Ureter (tissue), 1 donor: ENCODE measurements around the gene CCDC158. TPM values are rescaled to one million over a fixed set of nuclear protein-coding genes. Genes with fewer than 3 reads are reported as not detected.
"Not testable (repeated sequence)": the region's sequence is repeated elsewhere in the genome, so short reads cannot be mapped to it uniquely, and the experiment has no call there.

Experiments
- DNase-seq: peaks from one replicate; pipeline ENCODE4 v3.0.0-alpha.2; 2020; ENCODE audit warnings: low spot score
- total RNA-seq: library from RNA; stranded (reverse); gene quantifications from one replicate; pipeline ENCODE4 v1.2.4, GENCODE V29; 2023
- donor health status: DM: yes; HTN: yes; CAD: no.

The CCDC158 gene
- total RNA-seq, 1 donor from 2014 or later: 1.7 TPM

DNA sequence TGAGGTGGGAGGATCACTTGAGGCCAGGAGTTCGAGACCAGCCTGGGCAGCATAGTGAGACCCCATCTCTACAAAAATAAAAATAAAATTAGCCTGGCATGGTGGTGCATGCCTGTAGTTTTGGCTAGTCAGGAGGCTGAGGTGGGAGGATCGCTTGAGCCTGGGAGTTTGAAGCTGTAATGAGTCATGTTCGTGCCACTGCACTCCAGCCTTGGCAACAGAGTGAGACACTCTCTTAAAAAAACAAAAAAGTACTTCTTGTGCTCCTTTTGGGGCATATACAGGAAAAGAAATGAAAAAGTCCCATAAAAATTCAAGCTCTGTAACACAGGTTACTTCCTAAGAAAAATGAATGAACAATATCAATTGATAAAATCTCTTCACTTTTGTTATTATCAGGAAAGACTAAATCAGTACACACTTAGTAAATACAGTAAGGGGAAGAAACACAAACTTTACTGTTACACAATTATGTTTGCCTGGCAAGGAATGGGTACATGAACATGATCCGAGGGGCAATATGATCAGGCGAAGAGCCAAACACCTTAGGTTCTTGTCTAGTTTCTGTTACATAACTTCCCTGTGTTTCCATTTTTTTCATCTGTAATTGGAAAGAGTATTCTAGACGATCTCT, 46.9 kb downstream of the CCDC158 start:
- no peak for DNase-seq

DNA sequence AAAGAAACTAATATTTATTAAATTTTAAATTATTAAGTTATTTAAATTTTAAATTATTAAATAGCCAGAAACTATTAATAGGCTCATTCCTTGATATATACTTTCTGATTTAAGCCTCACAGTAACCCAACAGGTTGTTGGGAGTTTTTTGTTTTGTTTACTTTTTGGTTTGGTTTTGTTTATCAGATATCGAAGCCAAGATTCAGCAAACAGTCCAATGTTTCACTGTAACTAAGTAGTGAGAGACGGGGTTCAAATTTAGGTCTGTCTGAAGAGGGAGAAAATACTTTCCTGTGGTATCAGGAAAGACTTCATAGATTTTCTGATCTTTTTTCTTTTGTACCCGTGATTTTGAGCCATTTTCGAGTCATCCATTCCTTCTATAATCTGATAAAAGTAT, 54.2 kb downstream of the CCDC158 start:
- DNase-seq: no peak

DNA sequence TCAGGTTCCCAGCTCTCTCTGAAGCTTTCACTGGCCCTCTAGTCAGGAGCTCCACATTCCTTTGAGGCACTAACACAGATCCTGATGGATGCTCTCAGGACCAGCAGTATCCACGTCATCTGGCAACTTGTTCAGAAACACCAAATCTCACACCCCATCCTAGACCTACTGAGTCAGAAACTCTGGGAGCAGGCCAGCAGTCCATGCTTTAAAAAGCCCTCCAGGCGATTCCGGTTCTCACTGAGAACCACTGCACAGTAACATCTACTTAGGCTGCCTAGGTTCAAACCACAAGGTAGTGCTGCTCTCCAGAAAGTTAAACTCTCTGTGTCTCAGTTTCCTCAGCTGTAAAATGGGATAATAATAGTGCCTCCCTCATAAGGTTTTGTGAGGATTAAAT, 55.3 kb downstream of the CCDC158 start:
- no peak for DNase-seq

DNA sequence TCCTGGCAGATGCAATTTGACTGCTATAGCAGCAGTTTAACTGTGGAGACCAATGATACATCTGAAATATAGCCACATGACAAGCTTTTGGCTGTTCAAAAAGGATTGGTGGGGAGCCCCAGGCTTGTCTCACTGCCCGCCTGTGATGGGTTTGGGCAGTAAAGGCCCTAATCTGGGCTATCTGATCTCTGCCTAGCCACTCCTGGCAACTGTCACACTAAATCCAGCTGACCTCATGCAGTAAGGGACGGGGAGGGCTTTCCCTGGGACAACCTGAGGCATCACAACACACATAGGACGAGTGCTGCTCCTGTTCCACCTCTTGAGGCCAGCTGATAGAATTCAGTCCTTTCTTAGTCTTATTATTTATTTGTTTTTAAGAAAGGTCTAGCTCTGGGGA, 56.2 kb downstream of the CCDC158 start:
- no peak for DNase-seq

DNA sequence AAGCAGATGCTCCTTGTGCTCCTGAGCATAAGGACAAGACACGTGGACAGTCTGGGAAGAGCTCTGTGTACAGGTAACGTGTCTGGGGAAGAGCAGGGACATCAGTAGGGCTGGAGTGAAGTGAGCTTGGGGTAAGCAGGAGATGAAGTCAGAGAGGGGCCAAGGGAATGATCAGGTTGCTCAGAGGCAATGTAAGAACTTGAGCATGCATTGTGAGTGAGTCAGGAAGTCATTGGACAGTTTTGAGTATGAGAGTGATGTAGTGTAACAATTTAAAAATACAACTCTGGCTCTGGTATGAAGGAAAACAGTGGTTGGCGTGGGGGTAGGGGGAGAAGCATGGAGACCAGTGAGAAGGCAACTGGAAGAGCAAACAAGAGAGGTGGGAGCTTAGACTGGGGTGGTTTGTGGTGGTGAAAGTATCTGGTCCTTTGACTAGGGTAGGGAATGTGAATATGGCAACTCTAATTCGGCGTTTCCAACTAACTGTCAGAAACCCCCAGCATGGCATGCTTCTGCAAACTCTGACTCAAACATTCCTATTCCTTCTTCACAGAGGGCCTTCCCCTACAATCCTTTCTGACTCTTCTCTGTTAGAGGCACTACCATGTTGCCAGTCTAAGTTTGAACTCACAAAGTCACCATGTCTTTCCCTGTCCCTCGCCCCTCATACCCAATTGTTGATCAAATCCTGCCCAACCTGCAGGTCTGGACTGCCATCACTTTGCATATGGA, 57.2 kb downstream of the CCDC158 start:
- no peak for DNase-seq

DNA sequence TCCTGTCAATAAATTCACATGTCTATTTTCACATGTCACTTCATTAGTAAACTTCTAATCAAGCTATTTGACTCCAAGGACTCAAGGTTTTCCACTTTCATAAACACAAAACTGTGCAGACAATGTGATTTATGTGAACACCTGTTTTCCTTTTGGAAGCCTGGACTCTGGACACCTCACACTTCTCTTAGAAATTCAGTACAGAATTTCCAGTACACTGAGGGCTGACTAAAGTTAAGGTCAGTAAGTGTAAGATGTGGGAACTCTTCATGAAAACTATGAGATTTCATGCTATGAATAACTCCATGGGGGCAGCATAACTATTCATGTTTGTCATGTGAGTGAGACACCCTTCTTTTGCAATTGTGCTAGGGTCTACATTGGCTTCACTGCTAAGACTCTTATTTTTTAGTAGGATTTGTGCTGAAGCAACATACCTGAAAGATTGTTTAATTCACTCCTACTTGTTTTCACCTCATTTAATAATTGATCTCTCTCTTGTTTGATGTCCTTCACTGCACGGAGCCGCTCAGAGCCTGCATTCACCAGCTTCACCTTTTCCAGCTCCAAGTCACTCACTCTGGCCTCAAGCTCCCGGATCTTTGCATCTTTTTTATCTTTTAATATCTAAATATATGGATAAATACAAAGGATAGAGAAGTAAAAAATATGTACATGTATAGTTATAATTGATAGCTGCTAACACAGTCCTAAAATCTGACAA, 59.1 kb downstream of the CCDC158 start:
- DNase-seq: no peak

DNA sequence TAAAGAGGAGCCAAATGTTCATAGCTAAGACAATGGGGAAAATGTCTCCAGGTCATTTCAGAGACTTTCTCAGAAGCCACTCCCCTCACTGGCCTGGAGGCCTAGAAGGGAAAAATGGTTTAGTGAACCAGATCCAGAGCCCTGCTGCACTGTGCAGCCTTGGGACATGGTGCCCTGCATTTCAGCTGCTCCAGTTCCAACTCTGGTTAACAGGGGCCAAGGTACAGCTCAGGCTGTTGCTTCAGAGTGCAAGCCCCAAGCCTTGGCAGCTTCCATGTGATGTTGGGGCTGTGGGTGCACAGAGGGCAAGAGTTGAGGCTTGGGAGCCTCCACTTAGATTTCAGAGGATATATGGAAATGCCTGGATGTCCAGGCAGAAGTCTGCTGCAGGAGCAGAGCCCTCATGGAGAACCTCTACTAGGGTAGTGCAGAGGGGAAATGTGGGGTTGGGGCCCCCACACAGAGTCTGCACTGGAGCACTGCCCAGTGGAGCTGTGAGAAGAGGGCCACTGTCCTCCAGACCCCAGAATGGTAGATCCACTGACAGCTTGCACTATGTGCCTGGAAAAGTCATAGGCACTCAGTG, 61.0 kb downstream of the CCDC158 start:
- DNase-seq: not testable (repeated sequence)

DNA sequence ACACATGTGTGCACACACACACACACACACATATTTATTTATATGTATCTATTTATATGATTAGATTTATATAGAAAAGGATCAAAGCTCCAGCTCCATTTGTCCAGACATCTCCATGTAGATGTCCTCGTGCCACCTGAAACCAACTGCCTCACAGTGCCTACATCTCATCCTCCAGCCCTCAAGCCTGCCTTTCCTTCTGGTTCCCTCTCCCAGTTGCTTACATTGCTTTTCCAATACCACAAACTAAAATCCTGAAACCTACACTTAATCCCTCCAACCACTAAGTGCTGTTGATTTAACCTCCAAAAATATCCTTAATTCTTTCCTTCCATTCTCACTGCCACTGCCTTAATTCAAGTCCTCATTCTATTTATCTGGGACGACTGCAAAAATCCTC, 63.0 kb downstream of the CCDC158 start:
- no peak for DNase-seq

DNA sequence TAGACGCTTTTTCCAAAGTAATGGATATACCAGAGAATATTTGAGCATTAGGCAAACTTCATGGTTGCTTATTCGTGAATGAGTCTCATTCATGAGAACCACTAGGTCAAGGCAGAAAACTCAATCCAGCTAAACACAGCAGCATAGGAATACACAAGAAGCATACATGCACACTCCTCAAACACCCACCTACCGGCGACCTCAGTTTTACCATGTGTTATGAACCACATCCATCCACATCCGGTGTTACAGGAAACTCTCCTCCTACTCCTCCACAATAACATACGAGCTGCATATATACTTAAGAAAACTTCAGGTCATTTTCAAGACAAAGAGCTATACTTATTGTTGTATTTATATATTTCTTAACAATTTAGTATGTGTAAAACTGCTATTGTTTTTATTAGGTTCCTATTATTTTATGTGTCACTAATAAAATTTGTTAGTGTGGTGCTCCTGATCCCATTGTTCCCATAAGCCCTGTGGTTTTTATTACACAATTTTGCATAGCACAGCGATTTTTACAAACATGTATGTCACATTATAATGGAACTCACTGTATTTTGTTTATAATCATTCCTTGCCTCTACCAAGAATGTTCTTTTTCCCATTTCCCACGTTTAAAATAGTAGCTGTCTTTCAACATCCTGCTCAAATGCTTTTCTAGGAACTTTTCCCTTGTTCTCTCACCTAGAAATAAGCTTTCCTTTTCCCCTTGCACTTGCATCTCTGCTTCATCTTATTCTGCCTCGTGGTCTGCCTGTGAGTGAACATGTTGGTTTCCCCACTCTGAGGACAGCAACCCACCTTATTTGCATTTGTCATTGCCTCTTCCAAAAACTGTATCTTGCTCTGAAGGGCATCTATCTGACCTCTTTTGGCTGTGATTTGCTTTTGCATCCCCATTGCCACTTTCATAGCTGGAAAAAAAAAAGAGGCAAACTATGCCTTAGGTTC, 66.1 kb downstream of the CCDC158 start:
- no peak for DNase-seq

DNA sequence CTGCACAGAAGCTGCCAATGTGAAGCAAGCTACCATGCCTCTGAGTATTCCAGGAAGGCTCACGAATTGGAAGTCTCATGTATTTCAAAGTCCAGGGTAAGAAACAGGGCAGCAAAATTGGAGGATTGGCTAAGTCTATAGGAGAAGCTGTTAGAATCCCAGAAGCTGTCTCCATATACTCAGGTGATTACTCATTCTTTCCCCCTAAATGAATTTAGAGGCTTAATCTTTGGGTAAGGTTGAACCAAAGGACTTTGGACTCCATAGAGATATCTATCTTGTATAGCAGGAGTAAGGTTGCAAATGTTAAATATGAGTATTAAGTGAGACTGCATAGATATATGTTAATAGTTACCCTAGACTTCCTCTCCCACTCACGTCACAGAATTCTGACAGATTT, 78.1 kb downstream of the CCDC158 start:
- no peak for DNase-seq

DNA sequence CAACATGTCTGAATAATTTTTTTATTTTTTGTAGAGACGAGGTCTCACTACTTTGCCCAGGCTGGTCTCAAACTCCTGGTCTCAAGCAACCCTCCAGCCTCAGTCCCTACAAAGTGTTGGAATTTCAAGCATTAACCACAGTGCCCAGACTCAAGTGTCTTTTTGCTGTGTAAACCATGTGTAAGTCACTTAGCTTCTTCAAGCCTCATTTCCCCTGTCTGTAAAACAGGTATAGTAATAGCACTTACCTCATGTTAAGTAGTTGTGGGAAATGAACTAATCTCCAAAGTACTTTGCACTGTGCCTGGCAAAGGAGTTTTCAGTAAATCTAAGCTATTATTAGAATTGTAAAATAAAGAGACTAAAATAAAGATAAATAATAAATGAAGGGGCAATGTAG, 78.8 kb downstream of the CCDC158 start:
- no peak for DNase-seq

DNA sequence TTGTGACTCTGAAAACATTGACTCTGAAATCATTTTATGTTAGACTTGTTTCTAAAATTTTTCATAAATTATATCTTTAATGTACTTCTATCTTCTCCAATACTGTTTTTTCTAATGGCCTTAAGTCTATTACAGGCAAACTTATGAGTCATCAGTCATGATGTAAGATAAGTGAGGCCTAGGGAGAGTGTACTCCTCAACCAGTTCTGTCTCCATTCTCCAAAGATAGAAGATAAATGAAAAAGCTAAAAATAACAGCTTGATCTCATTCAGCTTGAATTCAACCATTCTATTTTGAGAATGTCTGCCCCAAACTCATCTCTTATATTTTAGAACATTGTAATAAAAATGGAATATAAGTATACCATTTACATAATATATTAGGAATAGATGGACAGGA, 79.9 kb downstream of the CCDC158 start:
- DNase-seq: no peak

DNA sequence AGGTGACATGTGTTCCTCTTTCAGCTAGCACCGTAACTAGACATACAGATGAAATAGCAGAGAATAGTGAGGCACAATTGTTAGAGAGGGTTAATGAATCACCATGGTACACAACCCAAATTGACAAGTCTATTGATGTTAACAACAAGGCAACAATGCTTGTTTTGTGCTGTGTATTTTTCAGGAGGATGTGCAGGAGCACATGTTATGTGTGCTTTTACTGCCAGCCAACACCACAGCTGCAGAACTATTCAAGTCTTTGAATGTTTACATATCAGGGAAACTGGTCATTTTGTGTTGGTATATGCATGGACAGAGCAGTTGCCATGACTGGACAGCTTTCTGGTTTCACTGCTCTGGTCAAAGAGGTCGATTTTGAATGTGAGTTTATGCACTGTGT, 81.6 kb downstream of the CCDC158 start:
- no peak for DNase-seq

DNA sequence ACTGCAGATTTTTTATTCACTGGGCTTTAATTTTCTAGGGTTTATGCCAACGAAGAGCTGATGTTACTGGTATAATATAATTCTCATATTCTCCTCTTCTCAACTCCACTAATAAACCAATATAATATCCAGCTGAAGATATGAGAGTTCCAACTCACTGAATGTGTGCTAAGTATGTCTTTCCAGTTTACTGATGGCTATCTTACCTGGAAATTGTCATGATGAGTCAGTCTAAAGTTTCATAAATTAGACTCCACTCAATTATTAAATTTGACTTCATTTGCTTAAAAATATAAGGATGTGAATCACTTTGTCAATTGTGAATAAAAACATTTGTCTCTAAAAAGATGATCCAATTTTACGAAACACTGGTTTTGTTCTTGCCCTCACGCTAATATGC, 86.1 kb downstream of the CCDC158 start:
- no peak for DNase-seq

DNA sequence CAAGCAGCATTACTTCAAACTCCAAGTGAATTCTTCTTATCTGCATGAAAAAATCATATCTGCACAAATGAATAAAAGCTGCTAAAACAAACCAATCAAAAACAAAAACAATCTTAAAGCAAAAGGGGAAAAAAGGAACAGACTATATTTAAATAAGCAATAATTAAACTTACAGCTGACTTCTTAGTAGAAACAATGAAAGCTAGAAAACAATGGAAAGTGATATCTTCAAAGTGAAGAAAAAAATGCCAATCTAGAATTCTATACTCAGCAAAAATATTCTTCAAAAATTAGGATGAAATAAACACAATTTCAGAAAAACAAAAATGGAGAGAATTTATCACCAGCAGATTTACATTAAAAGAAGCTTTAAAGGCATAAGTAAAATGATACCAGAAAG, 94.4 kb downstream of the CCDC158 start:
- DNase-seq: no peak

DNA sequence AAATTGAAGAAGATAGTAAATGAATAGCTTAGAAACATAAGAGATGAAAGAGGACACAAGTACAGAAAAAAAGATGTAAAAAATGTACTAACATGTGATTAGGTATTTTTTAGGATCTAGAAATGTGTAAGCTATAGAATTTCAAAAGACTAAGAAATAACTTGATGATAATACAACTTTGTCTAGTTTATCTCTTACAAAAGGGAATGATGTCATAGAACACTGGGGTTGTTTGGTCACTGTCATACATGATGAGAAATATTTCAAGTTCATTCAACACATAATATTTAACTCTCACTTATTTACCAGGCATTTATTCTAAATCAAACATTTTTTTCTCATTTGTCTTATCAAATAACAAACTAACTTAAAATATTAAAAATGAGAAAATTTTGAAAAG, 95.9 kb downstream of the CCDC158 start:
- DNase-seq: no peak

DNA sequence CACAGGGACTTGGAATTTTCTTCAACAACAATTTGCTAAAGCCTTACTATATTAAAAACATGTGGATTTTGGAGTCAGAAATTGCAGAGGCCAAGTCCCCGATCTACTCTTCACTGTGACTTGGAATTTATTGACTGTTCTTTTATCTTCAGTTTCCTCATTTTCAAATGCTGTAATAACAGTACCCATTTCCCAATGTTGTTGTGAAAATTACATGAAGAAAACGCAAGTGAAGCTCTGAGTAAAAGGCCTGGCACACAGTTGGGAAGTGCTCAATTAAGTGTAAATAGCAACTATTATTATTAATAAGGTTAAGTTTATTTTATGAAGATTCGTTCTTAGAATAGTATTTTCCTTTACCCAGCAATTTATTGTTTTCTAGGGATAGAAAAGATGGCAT, 98.7 kb downstream of the CCDC158 start:
- DNase-seq: no peak

DNA sequence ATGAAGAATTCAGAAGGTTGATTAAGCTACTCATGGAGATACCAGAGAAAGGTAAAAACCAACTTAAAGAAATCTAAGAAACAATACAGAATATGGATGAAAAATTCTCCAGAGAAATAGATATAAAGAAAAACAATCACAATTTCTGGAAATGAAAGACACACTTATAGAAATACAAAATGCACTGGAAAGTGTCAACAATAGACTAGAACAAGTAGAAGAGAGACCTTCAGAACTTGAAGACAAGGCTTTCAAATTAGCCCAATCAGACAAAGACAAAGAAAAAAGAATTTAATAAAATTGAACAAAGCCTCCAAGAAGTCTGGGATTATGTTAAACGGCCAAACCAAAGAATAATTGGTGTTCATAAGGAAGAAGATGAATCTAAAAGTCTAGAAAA, 104.8 kb downstream of the CCDC158 start:
- DNase-seq: no peak

DNA sequence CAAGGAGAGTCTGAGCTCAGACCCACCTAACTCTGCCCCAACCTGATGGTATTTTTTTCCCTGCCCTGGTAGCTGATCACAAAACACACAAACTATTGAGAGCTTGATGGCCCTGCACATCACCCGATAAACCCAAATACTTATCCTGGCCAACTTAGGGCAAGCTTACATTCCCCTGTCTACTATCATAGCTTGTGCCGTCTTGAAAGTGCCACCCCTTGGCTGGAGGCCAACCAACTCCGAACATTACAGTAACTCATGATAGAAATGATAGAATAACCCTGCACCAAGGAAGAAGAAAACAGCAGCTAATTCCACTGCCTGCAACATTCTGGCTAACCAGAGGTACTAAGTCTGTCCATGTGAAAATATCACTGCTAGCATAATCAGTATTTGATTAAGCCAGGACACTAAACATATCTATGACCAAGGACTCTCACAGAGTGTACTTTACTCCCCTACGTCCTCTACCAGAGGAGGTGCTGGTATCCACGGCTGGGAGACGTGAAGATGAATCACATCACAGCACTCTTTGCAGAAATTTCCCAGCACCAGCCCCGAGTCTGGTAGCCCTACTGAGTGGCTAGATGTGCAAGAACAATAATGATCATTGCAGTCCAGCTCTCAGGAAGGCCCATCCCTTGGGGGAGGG, 105.5 kb downstream of the CCDC158 start:
- no peak for DNase-seq

DNA sequence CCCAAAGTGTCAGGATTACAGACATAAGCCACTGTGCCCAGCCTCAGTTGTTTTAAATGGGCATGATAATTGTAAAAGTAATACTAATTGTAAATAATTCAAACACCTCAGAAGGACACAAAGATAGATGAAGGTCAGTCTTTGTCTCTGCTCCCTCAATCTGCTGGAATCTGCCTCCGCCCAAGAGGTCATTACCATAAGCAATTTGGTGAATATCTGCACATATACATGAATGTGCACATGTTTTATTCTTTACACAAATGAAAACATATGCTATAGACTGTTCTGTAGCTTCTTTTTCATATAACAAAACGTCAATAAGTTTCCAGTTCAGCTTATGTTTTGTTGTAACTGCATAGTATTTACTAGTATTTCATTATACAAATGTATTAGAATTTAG, 107.4 kb downstream of the CCDC158 start:
- DNase-seq: no peak

DNA sequence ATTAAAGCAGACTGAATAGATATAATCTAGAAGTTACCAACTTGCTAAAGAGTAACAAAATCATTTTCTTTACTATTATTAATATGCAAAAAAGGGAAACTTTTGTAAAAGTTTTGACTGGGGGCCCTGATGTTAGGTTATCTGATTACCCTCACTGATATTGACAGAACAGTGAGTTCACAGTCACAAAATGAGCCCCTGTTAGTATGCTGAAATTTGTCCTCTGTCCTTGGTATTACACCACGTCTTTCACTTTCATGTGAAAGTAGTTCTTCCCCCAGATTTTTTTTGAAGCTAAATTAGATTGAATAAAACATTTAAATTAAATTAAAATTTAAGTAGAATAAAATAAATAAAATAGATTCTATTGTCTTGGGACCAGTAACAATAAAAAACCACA, 108.5 kb downstream of the CCDC158 start:
- DNase-seq: no peak
